ENCODE data around the gene C4B. TPM values are rescaled to one million over a fixed set of nuclear protein-coding genes. Genes with fewer than 3 reads are reported as not detected.

C4B gene
- total RNA-seq, 2 experiments from 2014 or later, result 3.1 to 5.5 TPM

DNA sequence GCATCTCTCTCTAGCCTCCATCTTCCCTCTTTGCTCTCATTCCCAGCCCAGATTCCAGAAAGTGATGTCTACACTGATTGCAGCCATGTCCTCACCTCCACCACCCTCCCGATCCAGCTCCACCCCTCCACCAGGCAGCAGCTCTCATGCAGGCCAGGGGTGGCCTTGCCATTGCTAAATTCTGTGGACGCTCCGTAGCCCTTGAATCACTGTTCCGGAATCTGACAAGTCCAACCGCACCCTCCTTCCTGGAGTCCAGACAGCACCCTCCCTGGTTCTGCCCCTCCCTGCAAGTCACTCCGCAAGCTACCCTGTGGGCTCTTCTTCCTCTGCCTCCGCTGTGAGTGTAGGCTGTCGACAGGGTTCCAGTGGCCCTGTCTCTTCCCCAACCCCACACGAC, 68.3 kb downstream of the C4B start:
- POLR2A ChIA-PET, result interaction anchor here (0.7 kb wide), 1 partner anchor 383 kb away, joined by 3 read pairs; no protein-coding TSS in a partner anchor
- H3K27ac Mint-ChIP-seq, result no peak overlapping the region
- H3K4me1 Mint-ChIP-seq (ENCODE audit: low read depth), result peaks cover 12% of the 10 kb centered on the region
- H3K4me3 Mint-ChIP-seq, result no peak overlapping the region
- CTCF ChIA-PET, result interaction anchor here (0.8 to 1.1 kb wide), 3 partner anchors 8 to 72 kb away, joined by 3 read pairs; no protein-coding TSS in a partner anchor
- intact Hi-C loops (cut with micrococcal nuclease), result no loop called here
- DNase-seq, result peak; percentile 17
- no peaks in the 10 kb centered on the region for H3K36me3 Mint-ChIP-seq
- peaks cover 29% of the 10 kb centered on the region for H3K27me3 Mint-ChIP-seq
- H3K9me3 Mint-ChIP-seq, result no peaks in the 10 kb centered on the region

DNA sequence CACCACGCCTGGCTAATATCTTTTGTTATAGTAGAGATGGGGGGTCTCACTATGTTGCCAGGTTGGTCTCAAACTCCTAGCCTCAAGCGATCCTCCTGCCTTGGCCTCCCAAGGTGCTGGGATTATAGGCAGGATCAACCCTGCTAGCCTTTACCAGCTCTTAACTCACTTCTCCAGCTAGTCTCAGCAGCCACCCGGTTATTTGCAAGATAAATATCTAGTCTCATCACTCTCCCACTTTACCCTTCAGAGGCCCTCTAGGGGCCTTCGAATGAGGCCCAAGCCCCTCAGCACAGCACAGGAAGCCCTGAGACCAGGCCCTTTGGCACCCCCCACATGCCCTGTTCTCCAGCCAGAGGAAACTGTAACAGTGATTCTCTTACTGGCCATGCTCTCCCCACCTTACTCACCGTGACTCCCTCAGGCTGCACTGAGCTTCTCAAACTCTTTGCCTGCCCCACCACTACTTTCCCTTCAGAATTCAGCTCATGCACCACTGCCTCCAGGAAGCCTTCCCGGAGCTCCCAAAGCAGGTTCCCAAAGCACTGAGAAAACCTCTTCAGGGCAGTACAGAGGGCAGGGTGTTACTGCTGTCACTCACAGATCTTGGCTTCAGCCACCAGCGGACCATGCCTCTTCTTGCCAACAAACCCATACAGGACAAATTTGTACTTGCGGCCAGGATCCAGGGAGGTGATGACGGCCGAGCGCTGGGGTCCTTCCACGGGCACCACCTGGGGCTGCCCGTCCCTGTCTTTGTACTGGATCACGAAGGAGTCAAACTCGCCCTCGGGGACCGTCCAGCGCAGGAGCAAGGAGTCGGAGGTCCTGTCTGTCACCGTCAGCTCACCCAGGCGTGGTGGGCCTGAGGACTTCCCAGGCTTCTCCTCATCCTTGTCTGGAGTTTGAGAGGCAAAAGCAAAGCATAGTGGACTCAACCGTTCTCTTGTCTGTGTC, 69.5 kb downstream of the C4B start:
- ChIA-PET POLR2A (no interaction called here), CTCF (interaction anchor here (0.8 kb wide), 1 partner anchor 36 kb away, joined by 3 read pairs; no protein-coding TSS in a partner anchor)
- DNase-seq, result no peak
- Mint-ChIP-seq H3K36me3 (no peaks in the 10 kb centered on the region), H3K9me3 (no peaks in the 10 kb centered on the region), H3K4me3 (no peak overlapping the region), H3K4me1 (ENCODE audit: low read depth) (peaks cover 12% of the 10 kb centered on the region), H3K27ac (no peak overlapping the region), H3K27me3 (peaks cover 34% of the 10 kb centered on the region)
- intact Hi-C loops (cut with micrococcal nuclease), result no loop called here

DNA sequence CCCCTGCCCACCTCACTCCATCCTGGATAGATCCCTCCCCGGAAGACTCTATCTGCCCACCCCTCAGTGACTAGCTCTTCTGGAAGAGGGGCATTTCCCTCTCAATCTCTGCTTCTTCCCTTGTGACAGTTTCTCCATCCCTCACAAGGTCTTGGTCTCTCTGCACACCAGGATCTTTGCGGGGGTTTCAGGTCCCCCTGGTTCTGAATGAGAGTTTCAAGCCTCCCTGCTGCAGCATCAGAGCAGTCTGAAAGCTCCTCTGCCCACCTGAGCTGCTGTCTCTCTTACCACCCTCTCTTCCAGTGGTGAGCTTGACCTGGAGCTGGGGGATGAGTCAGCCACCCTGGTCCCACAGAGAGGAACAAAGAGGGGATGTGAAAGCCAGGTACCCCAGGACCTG, 70.2 kb downstream of the C4B start:
- intact Hi-C loops (cut with micrococcal nuclease), result no loop called here
- Mint-ChIP-seq H3K27me3 (peaks cover 36% of the 10 kb centered on the region), H3K9me3 (no peaks in the 10 kb centered on the region), H3K27ac (no peak overlapping the region), H3K4me3 (no peak overlapping the region), H3K36me3 (no peaks in the 10 kb centered on the region), H3K4me1 (ENCODE audit: low read depth) (peaks cover 12% of the 10 kb centered on the region)
- ChIA-PET CTCF (no interaction called here), POLR2A (no interaction called here)
- no peak for DNase-seq

Other genes with a start within 250 kb of the C4B start
- gene VWA7, start 237.5 kb upstream of the C4B start, total RNA-seq, result 1 to 10 TPM; 2.0 to 2.1 TPM
- 100 to 1,000 TPM; 141 to 153 TPM for gene VARS1, start 219.0 kb upstream of the C4B start, total RNA-seq
- gene LSM2, start 207.8 kb upstream of the C4B start, total RNA-seq, result 100 to 1,000 TPM; 142 to 143 TPM
- gene HSPA1L, start 199.5 kb upstream of the C4B start, total RNA-seq, result 1 to 10 TPM; 2.0 TPM
- gene HSPA1A, start 199.3 kb upstream of the C4B start, total RNA-seq, result 10 to 100 TPM; 68.5 to 69.9 TPM
- 10 to 100 TPM; 59.5 to 62.3 TPM for gene HSPA1B, start 187.1 kb upstream of the C4B start, total RNA-seq
- gene NEU1, start 152.0 kb upstream of the C4B start, total RNA-seq, result 10 to 100 TPM; 13.0 to 13.4 TPM
- gene SLC44A4, start 135.8 kb upstream of the C4B start, total RNA-seq, result under 1 TPM in 1 of 2 experiments, not detected in 1; 0.17 TPM
- 10 to 100 TPM; 45.5 to 46.0 TPM for gene EHMT2, start 117.1 kb upstream of the C4B start, total RNA-seq
- 1 to 10 TPM; 1.8 to 2.0 TPM for gene ZBTB12, start 112.7 kb upstream of the C4B start, total RNA-seq
- gene C2, start 87.1 kb upstream of the C4B start, total RNA-seq, result 1 to 10 TPM in 1 of 2 experiments, under 1 TPM in 1; 0.97 to 1.0 TPM
- under 1 TPM; 0.76 to 0.82 TPM for gene CFB, start 68.7 kb upstream of the C4B start, total RNA-seq
- 10 to 100 TPM; 87.1 to 89.0 TPM for gene NELFE, start 55.8 kb upstream of the C4B start, total RNA-seq
- gene SKIC2, start 55.6 kb upstream of the C4B start, total RNA-seq, result 100 to 1,000 TPM in 1 of 2 experiments, 10 to 100 TPM in 1; 95.7 to 101 TPM
- gene DXO, start 42.7 kb upstream of the C4B start, total RNA-seq, result 10 to 100 TPM; 10.8 to 12.3 TPM
- gene C4A, start 32.7 kb upstream of the C4B start, total RNA-seq, result 1 to 10 TPM; 4.5 to 4.8 TPM
- under 1 TPM in 1 of 2 experiments, not detected in 1; 0.24 TPM for gene CYP21A2, start 23.6 kb downstream of the C4B start, total RNA-seq
- 1 to 10 TPM; 5.2 to 5.8 TPM for gene TNXB, start 94.5 kb downstream of the C4B start, total RNA-seq
- gene ATF6B, start 113.5 kb downstream of the C4B start, total RNA-seq, result 10 to 100 TPM; 67.4 to 80.9 TPM
- 1 to 10 TPM; 7.0 to 7.8 TPM for gene FKBPL, start 115.5 kb downstream of the C4B start, total RNA-seq
- under 1 TPM; 0.33 to 0.36 TPM for gene PRRT1, start 137.1 kb downstream of the C4B start, total RNA-seq
- 1 to 10 TPM; 9.5 to 9.9 TPM for gene PPT2, start 139.3 kb downstream of the C4B start, total RNA-seq
- gene EGFL8, start 149.8 kb downstream of the C4B start, total RNA-seq, result 1 to 10 TPM; 6.5 to 7.1 TPM
- 10 to 100 TPM; 34.0 to 34.8 TPM for gene AGPAT1, start 161.3 kb downstream of the C4B start, total RNA-seq
- gene RNF5, start 163.6 kb downstream of the C4B start, total RNA-seq, result 10 to 100 TPM; 60.8 to 63.8 TPM
- gene AGER, start 169.5 kb downstream of the C4B start, total RNA-seq, result 10 to 100 TPM; 16.5 to 23.5 TPM
- gene PBX2, start 175.4 kb downstream of the C4B start, total RNA-seq, result 10 to 100 TPM; 63.4 to 65.9 TPM
- gene GPSM3, start 177.8 kb downstream of the C4B start, total RNA-seq, result 100 to 1,000 TPM; 117 to 118 TPM
- gene NOTCH4, start 209.3 kb downstream of the C4B start, total RNA-seq, result under 1 TPM; 0.31 to 0.51 TPM

Data from activated CD4-positive, alpha-beta memory T cell treated with anti-CD3 and anti-CD28 coated beads for 36 hours (primary cell).